Subcutaneous adipose tissue (tissue), 4 donors: ENCODE results near the gene MAP6D1. TPM values are rescaled to one million over a fixed set of nuclear protein-coding genes. Genes with fewer than 3 reads are reported as not detected.

Experiments
- CTCF ChIP-seq: fragments of 450-650 bp; IDR thresholded peaks from one replicate; pipeline ENCODE4 v1.5.1; 2016; ENCODE audit warnings: low read depth, mild to moderate bottlenecking, control low read depth, antibody characterized with exemption, moderate library complexity
- total RNA-seq, 4 donors: library from RNA; depleted of rRNA; stranded (reverse); fragments of >200 nt; gene quantifications; one replicate each; pipeline ENCODE4 v1.1.0, GENCODE V29; 2016

Gene MAP6D1
- 1 to 10 TPM in 2 of 4 donors, under 1 TPM in 1, not detected in 1; 0.38 to 2.0 (median 1.0) TPM for total RNA-seq

- TF ChIP-seq CTCF: no peak
Measured at GRCh38 chr3:183825456-183826161, at the start of gene MAP6D1. TSS of gene MAP6D1 (minus strand) at chr3:183825577. CDS start at chr3:183825547, 30 bp downstream.

- TF ChIP-seq CTCF: no peak
Measured at GRCh38 chr3:183873914-183874313, 48.5 kb upstream of the MAP6D1 start.

- no peak for TF ChIP-seq CTCF
Measured at GRCh38 chr3:183871541-183871940, 46.2 kb upstream of the MAP6D1 start.

- TF ChIP-seq CTCF: no peak
Measured at GRCh38 chr3:183870563-183870962, 45.2 kb upstream of the MAP6D1 start.

GRCh38 chr3:183868796-183869195 lies 43.4 kb upstream of the MAP6D1 start:
- no peak for TF ChIP-seq CTCF

GRCh38 chr3:183862610-183863009 lies 37.2 kb upstream of the MAP6D1 start:
- TF ChIP-seq CTCF: no peak

GRCh38 chr3:183857863-183858262 lies 32.5 kb upstream of the MAP6D1 start:
- no peak for TF ChIP-seq CTCF
